SK-N-SH (cell line): ENCODE measurements around the gene P2RY13. TPM values are rescaled to one million over a fixed set of nuclear protein-coding genes. Genes with fewer than 3 reads are reported as not detected.

Experiments
- CTCF ChIA-PET: fragments of 300-600, 350-600 bp; formaldehyde crosslinking; extraction: SDS; loops from one replicate; lab custom pipeline; 2021; lab: Yijun Ruan, JAX
- POLR2A ChIA-PET: fragments of 350-600 bp; sonication (Branson Sonifier 250); formaldehyde crosslinking; extraction: SDS; loops from one replicate; lab custom pipeline; 2020; ENCODE audit warnings: antibody characterized with exemption, inconsistent platforms; lab: Yijun Ruan, JAX
- DNase-seq: peaks from one replicate; pipeline ENCODE4 v3.0.0; 2012
- H2AFZ ChIP-seq: fragments of 200-600 bp; sonication (generic); 2 replicates; pipeline ENCODE4 v1.8.1; 2016; ENCODE audit warnings: antibody characterized with exemption, mild to moderate bottlenecking, low read depth
- H3F3A ChIP-seq: fragments of 200-600 bp; sonication (generic); replicated peaks from 2 replicates; pipeline ENCODE3; 2016; ENCODE audit warnings: antibody characterized with exemption, mild to moderate bottlenecking; ENCODE audit not compliant: insufficient read depth
- H3K27ac ChIP-seq, 2 experiments: fragments of 200-500 bp in 1 of 2; fragments of 200-600 bp in 1 of 2; sonication (Bioruptor generic) in 1 of 2; sonication (generic), shearing (Covaris generic) in 1 of 2; 2 replicates each; pipeline versions ENCODE4 v1.5.1 to v1.6.1; 2014 to 2016; ENCODE audit warnings: low read depth in 2 of 2, inconsistent platforms in 1 of 2, low read length in 1 of 2, mild to moderate bottlenecking in 1 of 2, mixed read lengths in 1 of 2
- H3K27me3 ChIP-seq: fragments of 200-600 bp; sonication (generic), shearing (Covaris generic); 2 replicates; pipeline ENCODE4 v1.6.1; 2016; ENCODE audit warnings: mixed run types; ENCODE audit not compliant: insufficient read depth
- H3K36me3 ChIP-seq, 2 experiments: fragments of 200-500 bp in 1 of 2; fragments of 200-600 bp in 1 of 2; sonication (Bioruptor generic) in 1 of 2; sonication (generic) in 1 of 2; replicated peaks in 1 of 2; 2 replicates each; pipeline versions ENCODE3 to v1.5.1; 2014 to 2016; ENCODE audit warnings: low read length in 1 of 2, mild to moderate bottlenecking in 1 of 2; ENCODE audit not compliant: insufficient read depth in 2 of 2, control insufficient read depth in 1 of 2
- H3K4me1 ChIP-seq, 2 experiments: fragments of 200-500 bp in 1 of 2; fragments of 200-600 bp in 1 of 2; sonication (Bioruptor generic) in 1 of 2; sonication (generic), shearing (Covaris generic) in 1 of 2; 2 replicates each; pipeline versions ENCODE4 v1.5.1 to v1.6.1; 2014 to 2016; ENCODE audit warnings: low read depth in 1 of 2, low read length in 1 of 2, mixed run types in 1 of 2; ENCODE audit not compliant: insufficient read depth in 2 of 2, control insufficient read depth in 1 of 2
- H3K4me2 ChIP-seq: fragments of 200-600 bp; sonication (generic), shearing (Covaris generic); 2 replicates; pipeline ENCODE4 v1.6.1; 2017; ENCODE audit warnings: mixed run types
- H3K4me3 ChIP-seq, 2 experiments: fragments of 200-500 bp in 1 of 2; fragments of 200-600 bp in 1 of 2; sonication (Bioruptor generic) in 1 of 2; sonication (generic), shearing (Covaris generic) in 1 of 2; 2 replicates each; pipeline versions ENCODE4 v1.5.1 to v1.8.1; 2014 to 2016; ENCODE audit warnings: low read depth in 2 of 2, inconsistent platforms in 1 of 2, low read length in 1 of 2, mild to moderate bottlenecking in 1 of 2, mixed read lengths in 1 of 2, moderate library complexity in 1 of 2
- H3K79me2 ChIP-seq: fragments of 200-600 bp; sonication (generic); 2 replicates; pipeline ENCODE4 v1.8.1; 2017; ENCODE audit warnings: mild to moderate bottlenecking; ENCODE audit not compliant: insufficient read depth
- H3K9ac ChIP-seq: fragments of 200-600 bp; sonication (generic); 2 replicates; pipeline ENCODE4 v1.6.1; 2017; ENCODE audit warnings: mixed run types
- H3K9me2 ChIP-seq: fragments of 200-600 bp; sonication (generic); 2 replicates; pipeline ENCODE4 v1.6.1; 2017; ENCODE audit warnings: mixed run types
- H3K9me3 ChIP-seq: fragments of 200-600 bp; sonication (generic); 2 replicates; pipeline ENCODE4 v1.6.1; 2017; ENCODE audit warnings: mixed run types, mild to moderate bottlenecking, moderate library complexity
- H4K20me1 ChIP-seq: fragments of 200-600 bp; sonication (generic); 2 replicates; pipeline ENCODE4 v1.6.1; 2017; ENCODE audit warnings: mild to moderate bottlenecking, mixed run types; ENCODE audit not compliant: insufficient read depth
- CTCF ChIP-seq: fragments of 200-600 bp; sonication (generic); IDR thresholded peaks from 2 replicates; pipeline ENCODE4 v1.6.1; 2017; ENCODE audit warnings: antibody characterized with exemption, mild to moderate bottlenecking, moderate library complexity
- ELF1 ChIP-seq: IDR thresholded peaks from 2 replicates; pipeline ENCODE4 v1.4.0; 2012
- EP300 ChIP-seq, 2 experiments: IDR thresholded peaks; 2 replicates each; pipeline versions ENCODE4 v1.4.0 to v1.6.1; 2012; ENCODE audit warnings: borderline replicate concordance in 1 of 2, low read depth in 1 of 2, low read length in 1 of 2
- EZH2phosphoT487 ChIP-seq: fragments of 200-600 bp; sonication (generic); IDR thresholded peaks from 2 replicates; pipeline ENCODE4 v1.6.1; 2017; ENCODE audit warnings: low read depth, mixed run types, mild to moderate bottlenecking, antibody characterized with exemption, moderate library complexity, borderline replicate concordance
- FOSL2 ChIP-seq: IDR thresholded peaks from 2 replicates; pipeline ENCODE4 v1.4.0; 2012; ENCODE audit warnings: low read depth, mild to moderate bottlenecking, moderate library complexity, borderline replicate concordance
- FOXM1 ChIP-seq: IDR thresholded peaks from 2 replicates; pipeline ENCODE4 v1.4.0; 2012; ENCODE audit warnings: low read depth, mild to moderate bottlenecking
- GABPA ChIP-seq: IDR thresholded peaks from 2 replicates; pipeline ENCODE4 v1.4.0; 2012; ENCODE audit warnings: low read depth, mild to moderate bottlenecking
- GATA2 ChIP-seq: sonication (generic); formaldehyde crosslinking; IDR thresholded peaks from 2 replicates; pipeline ENCODE4 v1.5.0; 2020; ENCODE audit warnings: mild to moderate bottlenecking, missing genetic modification reagents
- JUND ChIP-seq: IDR thresholded peaks from 2 replicates; pipeline ENCODE4 v1.4.0; 2012
- NFIC ChIP-seq: IDR thresholded peaks from 2 replicates; pipeline ENCODE4 v1.4.0; 2012; ENCODE audit warnings: borderline replicate concordance
- PBX3 ChIP-seq: IDR thresholded peaks from 2 replicates; pipeline ENCODE4; 2012
- POLR2AphosphoS5 ChIP-seq: IDR thresholded peaks from 2 replicates; pipeline ENCODE4 v1.6.1; 2012; ENCODE audit warnings: low read depth, low read length
- RAD21 ChIP-seq: IDR thresholded peaks from 2 replicates; pipeline ENCODE4 v1.6.1; 2012; ENCODE audit warnings: mild to moderate bottlenecking, low read length
- RCOR1 ChIP-seq: fragments of 150-350 bp; IDR thresholded peaks from 2 replicates; pipeline ENCODE4 v1.6.1; 2017; ENCODE audit warnings: antibody characterized with exemption, low read length
- RFX5 ChIP-seq: IDR thresholded peaks from 2 replicates; pipeline ENCODE4 v1.6.1; 2012; ENCODE audit warnings: mild to moderate bottlenecking, improper control_type of control experiment, low read length
- SIN3A ChIP-seq: IDR thresholded peaks from 2 replicates; pipeline ENCODE4 v1.6.1; 2012; ENCODE audit warnings: low read depth, mild to moderate bottlenecking, low read length, moderate library complexity, borderline replicate concordance
- TEAD4 ChIP-seq: IDR thresholded peaks from 2 replicates; pipeline ENCODE4 v1.4.0; 2012; ENCODE audit warnings: mild to moderate bottlenecking, borderline replicate concordance; ENCODE audit not compliant: insufficient read depth
- USF2 ChIP-seq: fragments of 150-350 bp; IDR thresholded peaks from 2 replicates; pipeline ENCODE4 v1.6.1; 2017; ENCODE audit warnings: antibody characterized with exemption, low read length, low read depth, borderline replicate concordance
- YY1 ChIP-seq: IDR thresholded peaks from 2 replicates; pipeline ENCODE4 v1.4.0; 2012; ENCODE audit warnings: low read depth, mild to moderate bottlenecking
- WGBS: methylation state at CpG from one replicate; pipeline ENCODE4 v1.1.6; 2017; ENCODE audit warnings: low lambda C conversion rate; 5-methylcytosine and 5-hydroxymethylcytosine counted together
- polyA plus RNA-seq, 3 experiments: library from polyadenylated mRNA; depleted of rRNA; stranded (reverse); fragments of >200 nt; gene quantifications; 2 replicates each; pipeline ENCODE4 v1.2.3, GENCODE V29; 2012

P2RY13 gene
- polyA plus RNA-seq, 1 of the 3 experiments (the other 2 are of a cell fraction): not detected

- no peak for TF ChIP-seq YY1
Measured at GRCh38 chr3:151307583-151308488, 21.5 kb downstream of the P2RY13 start (continued).

GRCh38 chr3:151307131-151307530, 22.2 kb downstream of the P2RY13 start:
- Histone ChIP-seq H3K4me1 (peaks cover 0 to 13% of the 10 kb centered on the region in 2 experiments; a peak in 2 of 4 replicates), H3K9me3 (no peaks in the 10 kb centered on the region), H3K4me2 (no peak overlapping the region), H3K9ac (no peak overlapping the region), H3K9me2 (no peaks in the 10 kb centered on the region), H2AFZ (no peak overlapping the region), H3K4me3 (no peak overlapping the region), H3K27me3 (peaks cover 4% of the 10 kb centered on the region; the same call in 1 of the 2 replicates), H4K20me1 (no peaks in the 10 kb centered on the region), H3K36me3 (no peaks in the 10 kb centered on the region), H3K27ac (peak overlapping the region in 1 of 2 experiments; percentile 85; a peak in 2 of 4 replicates), H3F3A (peaks cover 22% of the 10 kb centered on the region), H3K79me2 (no peaks in the 10 kb centered on the region)
- DNase-seq: no peak
- POLR2A ChIA-PET: no interaction called here
- CTCF ChIA-PET: interaction anchor here (0.9 to 1.3 kb wide), 2 partner anchors 21 to 25 kb away, joined by 3 to 5 read pairs; no protein-coding TSS in a partner anchor
- TF ChIP-seq GATA2 (CRISPR knock-in tag) (no peak), RAD21 (no peak), RCOR1 (no peak)

- CTCF ChIA-PET: interaction anchor here (1.3 to 1.5 kb wide), 2 partner anchors 21 to 138 kb away, joined by 5 to 6 read pairs; no protein-coding TSS in a partner anchor
- Histone ChIP-seq H2AFZ (no peak overlapping the region), H3K9me3 (no peaks in the 10 kb centered on the region), H3K9ac (peak overlapping the region; percentile 45; the same call in 1 of the 2 replicates), H3K4me3 (no peak overlapping the region), H3K27me3 (peaks cover 4% of the 10 kb centered on the region; the same call in 1 of the 2 replicates), H3F3A (peaks cover 26% of the 10 kb centered on the region), H4K20me1 (no peaks in the 10 kb centered on the region), H3K4me1 (peaks cover 0 to 13% of the 10 kb centered on the region in 2 experiments; a peak in 2 of 4 replicates), H3K9me2 (no peaks in the 10 kb centered on the region), H3K36me3 (no peaks in the 10 kb centered on the region), H3K27ac (peak overlapping the region; percentile 68 to 85; a peak in 3 of 4 replicates), H3K79me2 (no peaks in the 10 kb centered on the region), H3K4me2 (peak overlapping the region; percentile 62)
- 78% methylated on average over 6 of the region's 6 CpGs for WGBS
- POLR2A ChIA-PET: no interaction called here
- no peak for DNase-seq
- no peak for TF ChIP-seq GABPA
- no peak for TF ChIP-seq SIN3A
- no peak for TF ChIP-seq PBX3
- no peak for TF ChIP-seq ELF1
- no peak for TF ChIP-seq TEAD4
- no peak for TF ChIP-seq EP300 (IDR thresholded peaks at IDR 0.05; ENCODE audit: borderline replicate concordance in 1 of 2, low read depth in 1 of 2, low read length in 1 of 2)
- TF ChIP-seq USF2: no peak
- no peak for TF ChIP-seq FOXM1
- TF ChIP-seq JUND: no peak
- no peak for TF ChIP-seq CTCF
- no peak for TF ChIP-seq NFIC
- TF ChIP-seq POLR2AphosphoS5: no peak
- TF ChIP-seq EZH2phosphoT487: no peak
- no peak for TF ChIP-seq RFX5
- TF ChIP-seq FOSL2: no peak
Measured at GRCh38 chr3:151306168-151306810, 23.1 kb downstream of the P2RY13 start.
